ENCODE measurements around the gene JAG2.

JAG2 gene

DNA sequence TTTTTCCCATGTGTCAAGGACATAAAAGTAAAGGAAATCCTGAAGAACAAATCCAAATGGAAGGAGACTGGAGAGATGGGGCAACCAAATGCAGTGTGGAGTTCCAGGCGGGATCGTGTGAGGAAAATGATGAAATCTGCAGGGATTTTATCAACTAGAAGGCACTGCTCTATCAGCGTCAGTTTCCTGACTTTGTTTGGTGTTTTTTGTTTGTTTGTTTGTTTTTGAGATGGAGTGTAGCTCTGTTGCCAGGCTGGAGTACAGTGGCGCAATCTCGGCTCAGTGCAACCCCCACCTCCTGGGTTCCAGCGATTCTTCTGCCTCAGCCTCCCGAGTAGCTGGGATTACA, 60.1 kb downstream of the JAG2 start:
- no peak for DNase-seq

DNA sequence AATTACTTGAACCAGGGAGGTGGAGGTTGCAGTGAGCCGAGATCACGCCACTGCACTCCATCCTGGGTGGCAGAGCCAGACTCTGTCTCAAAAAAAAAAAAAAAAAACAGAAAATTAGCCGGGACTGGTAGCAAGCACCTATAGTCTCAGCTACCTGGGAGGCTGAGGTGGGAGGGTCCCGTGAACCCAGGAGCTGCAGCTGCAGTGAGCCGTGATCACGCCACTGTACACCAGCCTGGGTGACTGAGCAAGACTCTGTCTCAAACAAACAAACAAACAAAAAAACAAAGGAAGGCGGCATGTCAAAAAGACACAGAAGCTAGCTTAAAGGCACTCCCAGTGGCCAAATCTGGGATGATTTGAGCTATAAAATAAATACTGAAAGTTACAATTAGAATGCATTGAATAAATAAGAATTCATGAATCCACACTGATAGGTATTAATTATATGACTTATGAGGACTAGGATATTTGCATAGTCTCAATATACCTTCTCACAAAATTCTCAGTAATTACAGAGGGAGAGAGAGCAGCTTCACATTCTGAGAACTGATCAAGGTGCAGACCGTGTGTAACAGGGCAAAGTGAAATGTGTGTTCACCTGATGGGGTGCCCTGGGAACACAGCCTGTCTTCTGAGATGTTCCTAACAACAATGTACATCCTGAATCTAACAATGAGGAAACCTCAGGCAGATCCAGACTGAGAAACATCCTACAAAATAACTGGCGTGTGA, 60.6 kb downstream of the JAG2 start:
- DNase-seq = no peak

- DNase-seq = no peak
Measured at GRCh38 chr14:105107351-105107750, 61.2 kb downstream of the JAG2 start.

DNA sequence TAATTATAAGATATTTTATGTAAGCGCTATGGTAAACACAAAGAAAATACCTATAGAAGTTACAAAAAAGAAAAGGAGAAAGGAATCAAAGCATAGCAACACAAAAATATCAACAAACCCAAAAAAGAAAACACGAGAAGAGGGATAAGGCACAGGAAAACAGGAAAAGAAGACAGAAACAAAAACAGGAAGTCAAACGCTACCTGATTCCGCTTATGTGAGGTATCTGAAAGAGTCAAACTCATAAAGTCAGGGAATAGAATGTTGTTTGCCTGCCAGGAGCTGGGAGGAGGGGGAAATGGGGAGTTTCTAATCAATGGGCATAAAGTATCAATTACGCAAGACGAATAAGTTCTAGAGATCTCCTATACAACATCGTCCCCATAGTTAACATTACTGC, 63.4 kb downstream of the JAG2 start:
- DNase-seq = no peak

GRCh38 chr14:105102893-105103292, 65.7 kb downstream of the JAG2 start:
- no peak for DNase-seq

- DNase-seq = no peak
Measured at GRCh38 chr14:105102361-105102870, 66.2 kb downstream of the JAG2 start.

DNA sequence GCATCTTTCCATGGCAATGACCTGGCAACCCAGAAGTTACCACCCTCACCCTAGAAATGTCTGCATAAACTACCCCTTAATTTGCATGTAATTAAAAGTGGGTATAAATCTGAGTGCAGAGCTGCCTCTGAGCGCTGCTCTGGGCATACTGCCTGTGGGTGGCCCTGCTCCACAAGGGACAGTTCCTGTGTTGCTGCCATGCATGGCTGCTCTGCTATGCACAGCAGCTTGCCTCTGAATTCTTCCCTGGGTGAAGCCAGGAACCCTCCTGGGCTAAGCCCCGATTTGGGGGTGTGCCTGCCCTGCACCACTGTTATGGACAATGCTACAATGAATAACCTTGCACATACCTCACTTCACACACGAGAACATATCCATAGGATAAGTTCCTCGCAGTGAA, 67.7 kb downstream of the JAG2 start:
- DNase-seq = no peak

- no peak for DNase-seq
Measured at GRCh38 chr14:105099778-105100177, 68.8 kb downstream of the JAG2 start.

DNA sequence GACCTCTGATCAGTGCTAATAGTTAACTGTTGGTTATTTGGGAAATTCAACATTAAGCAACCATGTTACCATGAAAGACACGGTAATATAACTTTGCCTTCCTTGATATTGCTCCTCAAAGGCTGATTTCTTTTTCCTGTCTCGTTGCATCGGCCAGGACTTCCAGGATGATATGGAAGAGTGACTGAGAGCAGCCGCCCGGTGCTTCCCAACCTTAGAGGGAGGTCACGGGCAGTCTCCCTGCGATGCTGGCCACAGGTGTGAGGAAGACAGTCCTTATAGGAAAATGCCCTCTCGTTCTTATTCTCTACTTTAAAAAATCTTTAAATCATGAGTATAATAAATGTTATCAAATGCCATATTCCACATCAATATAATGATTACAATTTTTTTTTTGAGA, 70.3 kb downstream of the JAG2 start:
- DNase-seq = no peak

GRCh38 chr14:105097794-105098127, 70.8 kb downstream of the JAG2 start:
- no peak for DNase-seq

GRCh38 chr14:105096206-105096875, 72.2 kb downstream of the JAG2 start:
- no peak for DNase-seq

DNA sequence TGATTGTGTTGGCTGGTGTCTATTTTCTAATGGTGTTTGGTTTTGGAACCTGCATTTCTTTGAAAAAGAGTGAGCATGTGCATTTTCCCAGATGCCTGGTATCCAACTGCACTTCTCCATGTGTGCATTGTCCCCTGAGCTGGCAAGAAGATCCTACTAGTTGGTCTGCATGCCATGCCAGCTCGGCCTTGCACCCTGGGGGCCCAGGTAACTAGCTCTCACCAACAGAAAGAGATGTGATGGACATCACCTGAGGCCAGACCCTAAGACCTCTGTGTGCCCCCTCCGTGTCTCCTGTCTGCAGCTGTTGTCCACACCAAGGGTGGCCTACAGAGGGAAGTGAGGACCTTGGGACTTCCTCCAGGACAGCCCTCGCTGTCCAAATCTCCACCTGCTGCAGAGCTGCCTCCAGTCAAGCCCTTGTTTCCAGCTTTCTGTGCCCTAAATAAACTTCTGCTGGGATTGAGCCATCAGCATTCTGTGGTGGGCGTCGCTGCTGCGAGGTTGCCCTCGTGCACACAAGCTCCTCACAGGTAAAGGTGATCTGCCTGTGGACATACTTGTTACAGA, 73.3 kb downstream of the JAG2 start:
- no peak for DNase-seq

GRCh38 chr14:105094193-105094907, 74.2 kb downstream of the JAG2 start:
- DNase-seq = no peak

GRCh38 chr14:105093431-105094192, 75.0 kb downstream of the JAG2 start:
- DNase-seq = no peak

- no peak for DNase-seq
Measured at GRCh38 chr14:105093038-105093430, 75.5 kb downstream of the JAG2 start.

DNA sequence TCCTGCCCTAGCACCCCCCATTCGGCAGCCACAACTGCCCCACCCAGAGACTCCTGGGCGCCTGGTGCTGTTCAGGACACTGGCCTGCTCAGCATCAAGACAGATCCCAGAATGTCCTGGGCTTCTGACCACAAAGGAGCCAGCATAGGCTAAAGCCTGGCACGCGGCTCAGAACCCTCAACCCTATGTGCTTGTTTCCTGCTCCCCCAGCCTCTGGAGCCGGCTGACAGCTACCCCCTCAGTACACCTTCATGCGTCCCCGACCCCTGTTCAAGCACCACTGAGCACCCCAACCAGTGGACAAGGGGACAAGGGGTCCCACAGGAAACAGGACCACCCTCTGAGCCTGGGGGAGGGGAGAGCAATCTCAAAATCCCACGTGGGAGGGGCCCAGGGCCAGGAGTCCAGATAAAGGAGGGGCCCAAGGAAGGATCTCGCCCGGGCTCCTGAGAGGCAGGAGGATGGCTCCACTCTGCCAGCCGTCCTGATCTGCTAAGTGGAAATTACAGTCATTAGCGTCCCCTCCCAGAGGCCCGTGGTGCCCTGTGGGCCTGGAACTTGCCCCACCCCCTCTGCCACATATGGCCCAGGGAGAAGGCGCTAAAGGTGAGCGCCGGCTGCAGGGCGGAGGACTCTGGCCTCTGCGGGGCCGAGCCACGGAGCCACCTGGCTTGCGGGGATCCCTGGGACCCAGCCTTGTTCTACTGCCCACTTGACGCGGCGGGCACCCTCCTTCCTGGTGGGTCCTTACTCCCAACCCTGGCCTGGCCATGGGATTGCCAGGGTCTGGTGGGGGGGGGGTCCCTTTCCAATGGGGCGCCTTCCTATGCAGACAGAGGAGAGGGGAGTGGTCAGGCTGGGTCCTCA, 76.2 kb downstream of the JAG2 start:
- no peak for DNase-seq

GRCh38 chr14:105091517-105092170, 76.9 kb downstream of the JAG2 start:
- no peak for DNase-seq

DNA sequence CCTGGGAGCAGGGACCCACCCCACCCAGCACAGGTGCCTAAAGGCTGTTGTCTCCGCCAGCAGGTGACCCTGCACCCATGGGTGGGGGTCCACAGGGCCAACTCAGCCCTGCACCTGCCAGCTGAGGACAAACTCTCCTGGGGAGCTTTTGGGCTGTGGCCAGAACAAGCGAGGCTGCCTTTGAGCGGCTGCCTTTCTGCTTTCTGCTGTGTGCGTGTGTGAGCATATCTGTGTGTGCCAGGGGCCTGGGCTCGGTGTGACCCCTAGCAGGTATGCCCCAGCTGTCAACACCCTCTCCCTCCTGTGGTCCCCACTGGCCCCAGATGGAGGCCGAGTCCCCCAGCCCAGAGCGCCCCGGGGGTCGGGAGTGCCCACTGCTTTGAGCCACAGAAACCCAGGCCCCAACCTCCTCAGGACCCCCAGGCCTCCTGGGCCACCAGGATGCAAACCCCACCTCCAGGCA, 77.5 kb downstream of the JAG2 start:
- no peak for DNase-seq
